GM20431 (cell line): ENCODE results near the gene ZNF574.
"Not testable (repeated sequence)": the region's sequence is repeated elsewhere in the genome, so short reads cannot be mapped to it uniquely, and the experiment has no call there.

ENCODE experiments used
- in situ Hi-C: fragments of 300-500 bp; cut with MseI, MboI; formaldehyde crosslinking; loops from one replicate; pipeline ENCODE4 v1.15.0; 2020; ENCODE audit warnings: low sequenced_read_pairs; ENCODE audit not compliant: unreplicated experiment

The ZNF574 gene, protein sequence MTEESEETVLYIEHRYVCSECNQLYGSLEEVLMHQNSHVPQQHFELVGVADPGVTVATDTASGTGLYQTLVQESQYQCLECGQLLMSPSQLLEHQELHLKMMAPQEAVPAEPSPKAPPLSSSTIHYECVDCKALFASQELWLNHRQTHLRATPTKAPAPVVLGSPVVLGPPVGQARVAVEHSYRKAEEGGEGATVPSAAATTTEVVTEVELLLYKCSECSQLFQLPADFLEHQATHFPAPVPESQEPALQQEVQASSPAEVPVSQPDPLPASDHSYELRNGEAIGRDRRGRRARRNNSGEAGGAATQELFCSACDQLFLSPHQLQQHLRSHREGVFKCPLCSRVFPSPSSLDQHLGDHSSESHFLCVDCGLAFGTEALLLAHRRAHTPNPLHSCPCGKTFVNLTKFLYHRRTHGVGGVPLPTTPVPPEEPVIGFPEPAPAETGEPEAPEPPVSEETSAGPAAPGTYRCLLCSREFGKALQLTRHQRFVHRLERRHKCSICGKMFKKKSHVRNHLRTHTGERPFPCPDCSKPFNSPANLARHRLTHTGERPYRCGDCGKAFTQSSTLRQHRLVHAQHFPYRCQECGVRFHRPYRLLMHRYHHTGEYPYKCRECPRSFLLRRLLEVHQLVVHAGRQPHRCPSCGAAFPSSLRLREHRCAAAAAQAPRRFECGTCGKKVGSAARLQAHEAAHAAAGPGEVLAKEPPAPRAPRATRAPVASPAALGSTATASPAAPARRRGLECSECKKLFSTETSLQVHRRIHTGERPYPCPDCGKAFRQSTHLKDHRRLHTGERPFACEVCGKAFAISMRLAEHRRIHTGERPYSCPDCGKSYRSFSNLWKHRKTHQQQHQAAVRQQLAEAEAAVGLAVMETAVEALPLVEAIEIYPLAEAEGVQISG

DNA sequence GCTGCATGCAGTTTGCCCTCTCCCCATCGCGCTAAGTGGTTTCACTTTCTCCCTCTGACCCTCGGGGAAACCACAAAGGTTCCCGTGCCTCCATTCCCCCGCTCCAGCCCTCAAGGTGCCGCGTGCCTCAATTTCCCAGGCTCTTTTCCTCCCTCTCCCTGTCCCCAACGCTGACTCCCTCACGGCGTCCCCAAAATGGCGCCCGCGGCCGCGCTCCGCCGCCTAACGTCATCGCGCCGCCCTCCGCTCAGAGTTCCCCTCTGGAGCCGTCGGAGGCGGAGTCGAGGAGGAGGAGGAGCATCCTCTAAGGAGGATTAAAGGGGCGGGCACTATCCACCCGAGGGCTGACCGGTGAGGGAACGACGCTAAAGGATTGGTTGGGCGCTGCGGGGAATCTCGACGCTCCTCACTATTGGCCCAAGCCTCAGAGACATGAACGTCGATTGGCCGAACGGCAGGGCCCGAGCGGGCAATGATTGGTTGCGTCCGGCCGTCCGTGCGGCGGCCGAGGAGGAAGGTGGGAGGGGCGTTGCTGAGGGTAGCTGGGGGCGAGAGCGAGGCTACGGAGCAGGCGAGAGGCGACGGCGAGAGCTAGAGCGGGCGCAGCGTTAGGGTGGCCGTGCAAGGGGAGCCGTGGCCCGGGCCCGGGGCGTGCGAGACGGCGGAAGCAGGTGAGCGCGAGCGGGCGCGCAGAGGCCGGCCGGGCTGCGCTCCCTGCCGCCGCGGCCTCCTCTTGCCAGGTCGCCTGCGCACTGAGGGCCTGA, at the start of gene ZNF574:
Gene ZNF574 (plus strand): TSS at position 551 of the 764 bp plus-strand sequence. CDS start 2,441 bp downstream, outside the sequence.
- in situ Hi-C loops = no loop called here

DNA sequence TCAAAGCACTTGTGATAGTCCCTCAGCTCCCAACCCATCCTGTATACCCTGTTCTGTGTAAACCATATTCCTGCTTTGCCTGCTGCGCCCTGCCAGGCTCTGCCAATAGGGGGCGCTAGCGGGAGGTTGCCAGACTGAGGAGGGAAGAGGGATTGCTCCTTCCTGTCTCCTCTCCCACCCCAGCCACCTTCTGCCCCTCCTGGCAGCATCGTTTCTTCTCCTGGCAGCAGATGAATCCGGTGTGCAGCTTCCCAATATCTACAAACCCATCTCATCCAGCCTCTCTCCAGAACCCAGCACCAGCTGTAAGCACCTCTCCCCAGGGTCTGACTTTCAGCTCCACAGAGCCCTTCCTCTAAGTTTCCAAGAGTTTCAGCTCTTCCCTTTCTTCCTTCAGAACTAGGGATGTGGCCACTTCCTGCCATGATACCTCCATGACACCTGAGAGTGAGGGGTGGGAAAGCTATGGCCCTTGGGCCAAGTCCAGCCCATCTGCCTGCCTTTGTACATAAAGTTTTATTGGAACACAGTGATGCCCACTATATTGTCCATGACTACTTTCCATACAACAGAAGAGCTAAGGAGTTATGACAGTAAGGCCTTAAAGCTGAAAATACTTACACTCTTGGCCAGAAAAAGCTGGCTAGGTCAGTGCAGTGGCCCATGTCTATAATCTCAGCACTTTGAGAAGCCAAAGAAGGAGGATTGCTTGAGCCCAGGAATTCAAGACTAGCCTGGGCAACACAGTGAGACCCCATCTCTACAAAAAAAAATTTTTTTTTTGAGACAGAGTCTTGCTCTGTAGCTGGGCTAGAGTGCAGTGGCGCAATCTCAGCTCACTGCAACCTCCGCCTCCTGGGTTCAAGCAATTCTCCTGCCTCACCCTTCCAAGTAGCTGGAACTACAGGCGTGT, 47.4 kb upstream of the ZNF574 start:
- in situ Hi-C loops = no loop called here

DNA sequence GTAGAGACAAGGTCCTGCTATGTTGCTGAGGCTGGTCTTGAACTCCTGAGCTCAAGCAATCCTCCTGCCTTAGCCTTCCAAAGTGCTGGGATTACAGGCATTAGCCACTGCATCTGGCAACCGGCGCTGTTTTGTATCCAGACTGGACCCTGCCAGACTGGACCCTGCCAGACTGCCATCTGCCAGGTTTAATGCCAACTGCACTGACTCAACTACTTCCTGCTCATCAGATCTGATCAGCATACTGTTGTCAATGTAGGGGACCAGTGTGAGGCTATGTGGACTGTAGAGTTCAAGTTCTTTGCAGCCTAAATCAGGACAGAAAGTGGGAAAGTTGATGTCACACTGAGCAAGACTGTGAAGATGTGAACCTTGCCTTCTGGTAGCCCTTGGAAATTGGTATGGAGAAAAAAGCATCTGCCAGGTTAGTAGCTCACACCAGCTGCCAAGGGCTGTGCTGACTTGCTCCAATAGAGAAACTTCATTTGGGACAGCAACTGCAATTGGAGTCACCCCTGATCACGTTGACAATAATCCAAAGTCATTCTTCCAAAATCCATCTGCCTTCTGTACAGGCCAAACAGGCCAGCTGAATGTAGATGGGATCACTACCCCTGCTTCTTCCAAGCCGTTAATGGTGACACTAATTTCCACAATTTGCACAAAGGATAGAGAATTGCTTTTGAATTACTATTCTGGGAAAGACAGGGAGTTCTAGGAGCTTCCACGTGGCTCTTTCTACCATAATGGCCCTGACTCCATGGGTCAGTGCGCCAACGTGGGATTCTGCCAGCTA, 45.1 kb upstream of the ZNF574 start:
- in situ Hi-C loops = no loop called here

DNA sequence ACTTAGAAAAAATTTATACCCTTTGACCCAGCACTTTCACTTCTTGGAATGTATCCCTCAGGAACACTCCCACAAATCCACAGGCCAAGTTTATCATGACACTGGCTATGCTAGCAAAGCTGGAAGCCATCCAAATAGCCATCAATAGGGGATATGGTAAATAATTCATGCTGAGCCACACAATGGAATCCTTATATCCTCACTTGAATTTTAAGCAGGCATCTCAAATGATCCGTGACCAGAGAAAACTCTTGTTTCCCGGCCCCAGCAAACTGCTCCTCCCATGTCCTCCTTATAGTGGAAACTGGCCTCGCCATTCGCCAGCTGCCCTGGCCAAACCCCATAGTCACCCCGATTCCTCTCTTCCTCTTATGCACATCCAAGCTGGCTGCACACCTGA, 43.5 kb upstream of the ZNF574 start:
- in situ Hi-C loops = no loop called here

DNA sequence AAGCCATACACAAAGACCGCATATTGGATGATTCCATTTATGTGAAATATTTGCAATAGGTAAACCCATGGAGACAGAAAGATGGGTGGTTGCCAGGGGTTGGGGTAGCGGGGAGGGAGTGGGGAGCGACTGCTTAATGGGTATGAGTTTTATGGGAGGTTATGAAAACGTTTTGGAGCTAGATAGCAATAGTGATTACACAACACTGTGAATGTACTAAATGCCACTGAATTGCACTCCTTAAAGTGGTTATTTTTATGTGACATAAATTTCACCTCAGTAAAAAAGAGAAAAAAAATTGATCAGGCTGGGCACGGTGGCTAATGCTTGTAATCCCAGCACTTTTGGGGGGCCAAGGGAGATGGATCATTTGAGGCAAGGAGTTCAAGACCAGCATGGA, 42.6 kb upstream of the ZNF574 start:
- in situ Hi-C loops = no loop called here

DNA sequence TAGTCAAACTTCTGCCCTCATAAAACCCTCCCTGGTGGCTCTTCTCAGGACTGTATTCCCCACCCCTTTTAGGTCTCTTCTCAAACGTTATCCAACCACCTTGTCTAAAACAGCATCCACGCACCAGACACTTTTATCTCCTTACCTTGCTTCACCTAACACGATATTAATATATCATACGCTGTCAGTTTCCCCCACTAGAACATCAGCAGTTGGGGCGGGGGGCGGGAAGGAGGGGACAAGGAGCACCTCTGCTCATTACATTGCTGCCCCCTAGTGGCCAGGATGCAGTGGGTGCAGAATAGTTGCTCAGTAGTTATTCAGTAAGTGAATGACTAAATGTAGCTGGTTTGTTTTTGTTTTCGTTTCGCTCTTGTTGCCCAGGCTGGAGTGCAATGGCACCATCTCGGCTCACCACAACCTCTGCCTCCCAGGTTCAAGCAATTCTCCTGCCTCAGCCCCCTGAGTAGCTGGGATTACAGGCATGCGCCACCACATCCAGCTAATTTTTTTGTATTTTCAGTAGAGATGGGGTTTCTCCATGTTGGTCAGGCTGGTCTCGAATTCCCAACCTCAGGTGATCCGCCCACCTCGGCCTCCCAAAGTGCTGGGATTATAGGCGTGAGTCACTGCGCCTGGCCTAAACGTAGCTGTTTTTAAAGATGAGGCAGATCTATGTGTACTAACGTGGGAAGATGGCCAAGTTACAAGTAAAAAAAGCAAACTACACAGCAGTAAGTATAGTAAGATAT, 41.1 kb upstream of the ZNF574 start:
- in situ Hi-C loops = not testable (repeated sequence)

DNA sequence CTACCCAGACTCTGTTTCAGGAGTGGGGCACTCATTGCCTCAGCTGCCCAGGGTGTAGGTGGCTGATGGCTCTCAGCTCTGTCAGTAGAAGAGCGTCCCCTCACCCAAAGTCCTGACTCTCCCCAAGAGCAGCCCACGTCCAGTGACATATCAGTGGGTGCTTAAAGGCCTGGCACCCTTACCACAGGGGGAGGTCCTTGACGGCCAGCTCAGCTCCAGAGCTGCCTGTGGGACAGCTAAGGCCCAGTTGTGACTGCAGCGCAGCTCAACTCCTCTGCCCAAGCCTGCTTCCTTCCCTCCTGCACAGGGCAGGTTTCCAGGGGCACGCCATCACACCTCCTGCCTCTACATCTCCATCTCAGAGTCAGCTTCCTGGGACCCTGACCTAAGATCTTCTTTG, 38.3 kb upstream of the ZNF574 start:
- in situ Hi-C loops = no loop called here

DNA sequence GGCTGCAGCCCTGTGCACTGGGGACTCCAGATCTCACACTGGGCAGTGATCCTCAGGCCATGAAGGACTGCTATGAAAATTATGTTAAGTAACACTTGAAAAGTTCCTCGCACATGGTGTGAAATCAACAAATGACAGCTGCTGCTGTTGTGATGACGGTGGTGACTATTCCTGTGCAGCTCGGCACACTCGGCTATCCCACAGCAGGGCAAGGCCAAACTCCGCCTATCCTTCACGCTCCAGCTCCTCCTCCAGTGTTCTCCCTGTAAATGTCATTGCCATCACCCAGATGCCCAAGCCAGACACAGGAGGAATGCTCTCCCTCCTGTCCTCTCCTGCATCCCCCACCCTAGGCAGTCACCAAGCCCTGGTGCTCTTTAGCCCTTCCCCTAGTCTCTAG, 37.3 kb upstream of the ZNF574 start:
- in situ Hi-C loops = no loop called here

DNA sequence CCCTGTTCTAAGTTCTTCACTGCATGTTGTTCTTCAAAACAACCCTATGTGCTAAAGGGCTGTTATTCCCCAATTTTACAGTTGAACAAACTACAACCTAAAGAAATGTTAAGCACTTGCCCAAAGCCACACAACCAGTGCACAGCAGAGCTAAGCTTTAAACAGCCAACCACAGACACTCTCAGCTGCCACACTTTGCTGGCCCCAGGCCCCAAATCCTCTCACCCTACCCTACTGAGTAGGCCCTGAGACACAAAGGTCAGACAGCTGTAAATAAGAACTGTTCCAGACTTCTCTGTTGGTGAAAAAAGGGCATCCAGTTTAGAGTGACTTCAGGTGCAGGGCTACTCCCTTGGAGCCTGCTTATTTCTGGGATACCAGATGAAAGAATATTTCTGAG, 35.9 kb upstream of the ZNF574 start:
- in situ Hi-C loops = no loop called here

DNA sequence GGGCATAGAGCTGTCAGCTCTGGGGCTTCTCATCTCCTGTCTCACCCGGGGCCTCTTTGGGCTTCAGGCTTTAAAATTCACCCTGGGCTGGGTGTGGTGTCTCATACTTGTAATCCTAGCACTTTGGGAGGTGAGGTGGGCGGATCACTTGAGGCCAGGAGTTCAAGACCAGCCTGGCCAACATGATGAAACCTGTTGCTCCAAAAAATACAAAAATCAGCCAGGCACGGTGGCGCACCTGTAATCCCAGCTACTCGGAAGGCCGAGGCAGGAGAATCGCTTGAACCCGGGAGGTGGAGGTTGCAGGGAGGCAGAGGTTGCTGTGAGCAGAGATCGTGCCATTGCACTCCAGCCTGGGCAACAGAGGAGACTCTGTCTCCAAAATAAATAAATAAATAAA, 35.5 kb upstream of the ZNF574 start:
- in situ Hi-C loops = not testable (repeated sequence)

DNA sequence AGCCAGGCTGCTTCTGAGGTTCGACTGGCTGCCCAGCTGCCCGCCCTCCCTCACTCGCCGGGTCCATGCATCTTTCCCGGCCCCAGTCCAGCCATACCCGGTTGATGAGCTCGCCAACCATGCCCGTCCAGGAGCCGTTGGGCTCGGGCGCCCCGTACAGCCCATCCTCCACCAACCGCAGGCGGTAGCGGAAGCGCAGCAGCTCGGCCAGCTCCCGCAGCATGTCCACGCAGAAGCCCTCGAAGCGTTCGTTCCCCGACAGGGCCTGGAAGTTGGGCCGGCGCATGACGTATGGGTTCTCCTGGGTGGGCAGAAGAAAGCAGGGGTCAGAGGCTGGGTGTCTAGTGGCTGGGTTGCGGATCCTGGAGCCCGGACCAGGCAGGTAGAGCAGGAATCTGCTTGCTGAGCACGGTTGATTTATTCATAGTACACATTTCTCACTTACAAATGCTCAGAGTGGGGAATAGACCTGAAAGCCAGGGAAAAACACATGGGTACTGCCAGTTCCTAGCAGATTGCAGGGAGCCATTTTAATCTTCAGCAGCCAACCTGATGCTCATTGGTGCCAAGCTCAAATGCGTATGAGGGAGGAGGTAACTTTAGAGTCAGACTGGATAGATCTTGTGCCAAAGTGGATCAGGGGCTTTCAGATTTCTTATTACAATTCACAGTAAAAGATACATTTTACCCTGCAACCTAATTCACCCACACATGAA, 33.4 kb upstream of the ZNF574 start:
- in situ Hi-C loops = no loop called here

DNA sequence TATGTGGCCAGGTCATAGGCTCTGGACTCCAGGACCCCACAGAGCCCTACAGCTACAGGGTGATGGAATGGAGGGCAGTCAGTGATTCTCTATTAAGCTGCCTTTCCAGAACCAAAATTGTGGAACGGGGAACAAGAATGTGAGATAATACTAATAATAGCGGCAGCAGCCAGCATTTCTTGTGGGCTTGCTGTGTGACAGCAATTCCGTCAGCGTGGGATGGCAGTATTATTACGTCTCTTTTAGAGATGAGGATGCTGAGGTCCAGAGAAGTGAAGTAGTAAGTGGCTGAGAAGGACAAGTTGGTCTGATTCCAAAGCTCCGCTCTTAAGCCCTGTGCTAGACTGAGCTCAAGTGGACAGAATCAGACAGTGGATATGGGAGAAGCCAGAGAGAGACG, 30.4 kb upstream of the ZNF574 start:
- in situ Hi-C loops = no loop called here

DNA sequence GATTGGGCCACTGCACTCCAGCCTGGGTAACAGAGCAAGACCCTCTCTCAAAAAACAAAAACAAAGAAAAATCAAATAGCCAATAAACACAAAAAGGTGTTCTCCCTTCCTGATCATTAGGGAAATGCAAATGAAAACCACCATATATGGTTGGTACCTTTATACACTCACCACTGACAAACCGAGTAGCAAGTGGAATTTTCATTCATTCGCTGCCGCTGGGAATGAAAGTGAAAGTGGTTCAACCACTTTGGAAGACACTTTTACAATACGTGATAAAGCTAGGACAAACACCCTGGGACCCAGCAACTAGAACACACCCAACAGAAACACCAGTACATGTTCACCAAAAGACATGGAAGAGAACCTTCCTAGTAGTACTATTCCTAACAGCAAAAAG, 27.0 kb upstream of the ZNF574 start:
- in situ Hi-C loops = no loop called here

DNA sequence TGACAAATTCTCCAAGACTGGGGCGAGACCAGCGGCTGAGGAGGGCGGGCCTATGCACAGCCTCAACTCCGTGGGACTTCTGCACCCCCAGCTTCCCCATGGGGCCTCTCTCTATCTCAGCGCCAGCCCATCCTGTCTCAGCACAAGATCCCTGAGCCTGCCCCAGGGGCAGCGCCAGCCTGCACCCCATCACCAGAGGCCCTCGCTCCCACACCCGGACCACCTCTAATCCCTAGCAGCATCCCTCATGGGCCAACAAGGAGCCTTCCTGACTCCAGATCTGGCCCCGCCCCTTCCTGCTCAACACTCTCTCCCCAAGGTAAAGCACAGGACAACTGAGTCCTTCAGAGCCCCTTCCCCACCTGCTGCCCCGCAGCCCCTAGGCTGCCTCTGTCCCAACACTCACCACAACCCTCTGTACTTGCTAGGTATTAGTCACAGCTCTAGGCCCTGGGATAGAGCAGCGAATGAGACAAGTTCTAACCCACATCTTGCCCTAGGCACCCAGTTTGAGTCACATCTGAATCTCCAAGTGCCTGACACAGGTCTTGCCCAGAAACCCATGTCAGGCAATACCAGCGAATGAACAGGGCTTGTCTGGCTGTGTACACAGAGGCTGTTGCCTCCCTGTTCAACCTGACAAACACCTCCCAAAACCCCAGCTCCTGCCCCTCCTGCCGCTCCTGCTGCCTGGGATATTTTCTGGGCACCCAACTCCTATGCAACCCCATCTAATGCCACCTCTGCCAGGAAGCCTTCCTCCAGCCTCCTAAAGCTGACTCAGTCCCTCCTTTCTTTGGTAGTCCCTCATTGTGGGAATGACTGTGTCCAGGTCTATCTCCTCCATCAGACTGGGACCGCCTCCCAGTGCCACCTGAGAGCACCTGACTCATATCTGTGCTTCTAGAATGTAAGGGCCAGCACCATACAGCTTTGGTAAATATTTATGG, 24.5 kb upstream of the ZNF574 start:
- in situ Hi-C loops = no loop called here

DNA sequence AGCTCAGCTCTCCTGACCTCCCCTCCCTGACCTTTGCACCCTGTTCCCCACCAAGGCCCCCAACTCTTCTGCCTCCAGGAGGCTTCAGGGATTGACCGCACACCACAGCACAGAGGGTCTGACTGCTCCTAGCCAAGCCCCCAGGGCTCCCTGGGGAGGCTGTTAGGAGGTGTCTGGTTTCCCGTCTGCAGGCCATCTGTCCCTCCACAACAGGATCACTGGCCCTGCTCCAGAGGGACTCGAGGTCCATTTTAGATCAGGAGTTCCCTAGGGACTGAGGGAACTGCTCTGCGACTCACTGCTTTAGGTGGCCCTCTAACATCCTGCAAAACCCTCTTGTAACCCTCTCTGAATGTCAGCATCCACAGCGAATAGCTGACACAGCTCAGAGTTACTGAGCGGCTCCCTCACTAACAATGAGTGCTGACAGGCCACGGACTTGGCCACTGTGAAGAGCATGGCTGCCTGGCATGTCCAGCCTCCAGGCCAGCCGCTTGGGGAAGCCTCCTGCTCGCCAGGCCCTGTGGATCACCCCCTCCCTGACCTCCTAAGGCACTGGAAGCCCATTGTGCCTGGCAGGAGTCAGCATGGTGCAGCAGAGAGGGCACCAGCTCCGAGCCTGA, 23.6 kb upstream of the ZNF574 start:
- in situ Hi-C loops = no loop called here
